Keratinocyte (primary cell): ENCODE results near the gene ENTPD6. TPM values are rescaled to one million over a fixed set of nuclear protein-coding genes. Genes with fewer than 3 reads are reported as not detected.

Experiments
- DNase-seq: peaks from one replicate; pipeline ENCODE4 v3.0.0-alpha.2; 2011; ENCODE audit warnings: low read depth, missing footprints, low spot score
- FAIRE-seq: peaks from 2 replicates; lab custom pipeline; 2011; peaks lifted over from hg19 to GRCh38; lab: Jason Lieb, UNC
- H2AFZ ChIP-seq: 2 replicates; pipeline ENCODE4 v1.6.0; 2012; ENCODE audit warnings: low read length, control low read depth, inconsistent platforms; ENCODE audit not compliant: control insufficient read depth
- H3K27ac ChIP-seq: 2 replicates; pipeline ENCODE4 v1.5.1; 2011; ENCODE audit warnings: low read length; ENCODE audit not compliant: control insufficient read depth, insufficient read depth
- H3K27me3 ChIP-seq: 3 replicates; pipeline ENCODE4 v1.6.0; 2011; ENCODE audit warnings: low read length; ENCODE audit not compliant: control insufficient read depth, insufficient read depth; ENCODE audit errors: extremely low read depth
- H3K36me3 ChIP-seq, 2 experiments: 2 replicates in 1 of 2; 3 replicates in 1 of 2; pipeline ENCODE4 v1.5.1; 2011; ENCODE audit warnings: low read length in 2 of 2, mild to moderate bottlenecking in 1 of 2; ENCODE audit not compliant: control insufficient read depth in 2 of 2, insufficient read depth in 2 of 2; ENCODE audit errors: extremely low read depth in 1 of 2
- H3K4me1 ChIP-seq: 3 replicates; pipeline ENCODE4 v1.5.1; 2011; ENCODE audit warnings: low read length; ENCODE audit not compliant: control insufficient read depth, insufficient read depth; ENCODE audit errors: extremely low read depth
- H3K4me2 ChIP-seq: 3 replicates; pipeline ENCODE4 v1.6.0; 2011; ENCODE audit warnings: low read depth, low read length; ENCODE audit not compliant: control insufficient read depth, insufficient read depth; ENCODE audit errors: extremely low read depth
- H3K4me3 ChIP-seq, 3 experiments: fragments of 200-600 bp in 1 of 3; sonication (generic) in 1 of 3; 2 replicates in 2 of 3; 3 replicates in 1 of 3; pipeline ENCODE4 v1.5.1; 2011 to 2016; ENCODE audit warnings: low read length in 3 of 3, mild to moderate bottlenecking in 3 of 3, control low read depth in 2 of 3, inconsistent platforms in 1 of 3, low read depth in 1 of 3, mixed read lengths in 1 of 3, mixed run types in 1 of 3, moderate library complexity in 1 of 3; ENCODE audit not compliant: control insufficient read depth in 2 of 3, insufficient read depth in 2 of 3; ENCODE audit errors: extremely low read depth in 1 of 3
- H3K79me2 ChIP-seq: 2 replicates; pipeline ENCODE4 v1.6.0; 2012; ENCODE audit warnings: low read length; ENCODE audit not compliant: control insufficient read depth, insufficient read depth
- H3K9ac ChIP-seq: 3 replicates; pipeline ENCODE4 v1.6.0; 2011; ENCODE audit warnings: low read length; ENCODE audit not compliant: control insufficient read depth, insufficient read depth; ENCODE audit errors: extremely low read depth
- H3K9me1 ChIP-seq: 3 replicates; pipeline ENCODE4 v1.6.0; 2011; ENCODE audit warnings: low read length; ENCODE audit not compliant: control insufficient read depth, insufficient read depth; ENCODE audit errors: extremely low read depth
- H3K9me3 ChIP-seq: 2 replicates; pipeline ENCODE4 v1.5.1; 2012; ENCODE audit warnings: low read depth, low read length; ENCODE audit not compliant: control insufficient read depth
- H4K20me1 ChIP-seq: 3 replicates; pipeline ENCODE4 v1.6.0; 2011; ENCODE audit warnings: low read length; ENCODE audit not compliant: control insufficient read depth, insufficient read depth; ENCODE audit errors: extremely low read depth
- EZH2 ChIP-seq: IDR thresholded peaks from one replicate; pipeline ENCODE4 v1.6.1; 2012; ENCODE audit warnings: inconsistent platforms, mild to moderate bottlenecking, low read length, moderate library complexity
- dilution Hi-C: fragments of 300-500 bp; cut with MboI; formaldehyde crosslinking; loops from one replicate; pipeline ENCODE4 v1.7.0; 2020; ENCODE audit warnings: low sequenced_read_pairs; ENCODE audit not compliant: extremely low pct_ligation_motif_present
- polyA plus RNA-seq, 5 experiments: library from polyadenylated mRNA; depleted of rRNA in 3 of 5; stranded (reverse) in 3 of 5; stranded (forward) in 1 of 5; unstranded in 1 of 5; fragments of >200 nt; gene quantifications; 1 replicate in 1 of 5; 2 replicates in 3 of 5; 3 replicates in 1 of 5; pipeline versions ENCODE4 v1.2.1 to v1.2.3, GENCODE V29; 2011 to 2012; ENCODE audit warnings: missing spikeins in 2 of 5, low read depth in 1 of 5, low replicate concordance in 1 of 5
- TF ChIP-seq, protein P1 (sequence below), 3 experiments: IDR thresholded peaks in 1 of 3; conservative IDR thresholded peaks in 1 of 3; optimal IDR thresholded peaks in 1 of 3; 2 replicates in 2 of 3; 3 replicates in 1 of 3; pipeline versions ENCODE3 to v1.5.1; 2011; ENCODE audit warnings: low read length in 3 of 3, mild to moderate bottlenecking in 3 of 3, moderate library complexity in 2 of 3, control low read depth in 1 of 3, inconsistent platforms in 1 of 3; ENCODE audit not compliant: insufficient read depth in 2 of 3; ENCODE audit errors: extremely low read depth in 1 of 3

ENTPD6 gene
- polyA plus RNA-seq, 1 donor (not counting 4 experiments of a cell fraction or from before 2014, with no cell fraction given): 57.8 TPM

DNA sequence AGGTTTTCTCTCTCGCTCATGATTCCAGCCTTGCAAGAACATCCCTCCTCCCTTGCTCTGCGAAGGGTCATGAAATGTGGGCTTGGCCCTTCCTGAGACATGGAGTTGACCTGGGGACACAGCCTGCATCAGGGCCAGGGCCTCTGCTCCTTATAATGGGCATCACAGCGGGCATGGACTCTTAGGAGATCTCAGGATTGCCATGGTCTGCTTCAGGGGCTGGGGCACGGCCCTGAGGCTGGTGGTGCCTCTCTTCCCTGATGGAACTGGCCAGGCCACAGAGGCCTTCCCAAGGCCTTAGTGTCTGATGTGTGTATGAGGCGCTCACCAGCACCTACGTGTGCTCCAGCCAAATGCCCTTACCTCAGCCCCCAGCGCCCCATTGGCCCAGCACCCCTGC, 23.9 kb downstream of the ENTPD6 start:
- H3K27ac ChIP-seq: no peak overlapping the region

DNA sequence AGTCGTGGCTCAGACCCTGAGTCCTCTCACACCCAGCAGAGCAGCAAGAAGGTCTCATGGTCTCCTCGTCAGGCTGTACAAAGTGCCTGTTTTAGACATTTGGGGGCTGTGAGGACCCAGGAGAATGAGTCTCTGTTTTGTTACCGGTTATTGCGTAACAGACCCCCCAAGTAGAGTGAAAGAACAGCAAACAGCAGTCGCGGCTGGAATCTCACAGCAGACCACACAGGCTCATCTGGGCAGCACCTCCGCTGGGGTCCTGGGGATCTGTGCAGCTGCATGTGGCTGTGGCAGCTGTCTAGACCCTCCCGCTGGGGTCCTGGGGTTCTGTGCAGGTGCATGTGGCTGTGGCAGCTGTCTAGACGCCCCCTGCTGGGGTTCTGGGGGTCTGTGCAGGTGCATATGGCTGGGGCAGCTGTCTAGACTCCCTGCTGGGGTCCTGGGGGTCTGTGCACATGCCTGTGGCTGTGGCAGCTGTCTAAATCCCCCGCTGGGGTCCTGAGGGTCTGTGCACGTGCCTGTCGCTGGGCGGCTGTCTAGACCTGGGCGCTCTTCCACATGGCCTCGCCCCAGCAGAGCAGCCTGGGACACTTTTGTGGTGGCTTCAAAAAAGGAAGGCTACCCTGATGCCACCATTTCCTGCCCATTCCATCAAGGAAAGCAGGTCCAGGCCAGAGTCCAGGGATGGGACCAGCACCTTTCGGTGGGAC, 24.7 kb downstream of the ENTPD6 start:
- no peaks in the 10 kb centered on the region for H3K9me1 ChIP-seq
- no peak overlapping the region for H3K4me2 ChIP-seq
- no peak overlapping the region for H3K27ac ChIP-seq
- no peak overlapping the region for H3K9ac ChIP-seq
- TF ChIP-seq EZH2: no peak
- TF ChIP-seq, protein P1, sequence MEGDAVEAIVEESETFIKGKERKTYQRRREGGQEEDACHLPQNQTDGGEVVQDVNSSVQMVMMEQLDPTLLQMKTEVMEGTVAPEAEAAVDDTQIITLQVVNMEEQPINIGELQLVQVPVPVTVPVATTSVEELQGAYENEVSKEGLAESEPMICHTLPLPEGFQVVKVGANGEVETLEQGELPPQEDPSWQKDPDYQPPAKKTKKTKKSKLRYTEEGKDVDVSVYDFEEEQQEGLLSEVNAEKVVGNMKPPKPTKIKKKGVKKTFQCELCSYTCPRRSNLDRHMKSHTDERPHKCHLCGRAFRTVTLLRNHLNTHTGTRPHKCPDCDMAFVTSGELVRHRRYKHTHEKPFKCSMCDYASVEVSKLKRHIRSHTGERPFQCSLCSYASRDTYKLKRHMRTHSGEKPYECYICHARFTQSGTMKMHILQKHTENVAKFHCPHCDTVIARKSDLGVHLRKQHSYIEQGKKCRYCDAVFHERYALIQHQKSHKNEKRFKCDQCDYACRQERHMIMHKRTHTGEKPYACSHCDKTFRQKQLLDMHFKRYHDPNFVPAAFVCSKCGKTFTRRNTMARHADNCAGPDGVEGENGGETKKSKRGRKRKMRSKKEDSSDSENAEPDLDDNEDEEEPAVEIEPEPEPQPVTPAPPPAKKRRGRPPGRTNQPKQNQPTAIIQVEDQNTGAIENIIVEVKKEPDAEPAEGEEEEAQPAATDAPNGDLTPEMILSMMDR (optimal IDR thresholded peaks at IDR 0.05 in 1 of 3, IDR thresholded peaks at IDR 0.05 in 1 of 3, conservative IDR thresholded peaks at IDR 0.05 in 1 of 3; ENCODE audit: extremely low read depth in 1 of 3, insufficient read depth in 2 of 3, low read length in 3 of 3): peak in 1 of 3 experiments; percentile 19
- peaks cover 16% of the 10 kb centered on the region for H3K4me1 ChIP-seq
- H3K9me3 ChIP-seq: no peaks in the 10 kb centered on the region
- dilution Hi-C loops: no loop called here
- no peak overlapping the region for H3K4me3 ChIP-seq
- peaks cover 29 to 39% of the 10 kb centered on the region in 2 experiments for H3K36me3 ChIP-seq
- DNase-seq (no peak), FAIRE-seq (no peak)
- no peaks in the 10 kb centered on the region for H3K79me2 ChIP-seq
- no peaks in the 10 kb centered on the region for H4K20me1 ChIP-seq
- H3K27me3 ChIP-seq: no peaks in the 10 kb centered on the region
- no peak overlapping the region for H2AFZ ChIP-seq

More for the DNA sequence above, 23.9 kb downstream of the ENTPD6 start:
- FAIRE-seq (no peak), DNase-seq (no peak)
- H3K36me3 ChIP-seq: peaks cover 24 to 37% of the 10 kb centered on the region in 2 experiments
- no peak overlapping the region for H3K4me2 ChIP-seq
- H3K27me3 ChIP-seq: no peaks in the 10 kb centered on the region
- H3K9me1 ChIP-seq: no peaks in the 10 kb centered on the region
- TF ChIP-seq, protein P1 (optimal IDR thresholded peaks at IDR 0.05 in 1 of 3, IDR thresholded peaks at IDR 0.05 in 1 of 3, conservative IDR thresholded peaks at IDR 0.05 in 1 of 3; ENCODE audit: extremely low read depth in 1 of 3, insufficient read depth in 2 of 3, low read length in 3 of 3): no peak
- TF ChIP-seq EZH2: no peak
- no peaks in the 10 kb centered on the region for H3K9me3 ChIP-seq
- H2AFZ ChIP-seq: no peak overlapping the region
- dilution Hi-C loops: no loop called here
- H3K4me1 ChIP-seq: peaks cover 16% of the 10 kb centered on the region
- no peak overlapping the region for H3K4me3 ChIP-seq
- no peak overlapping the region for H3K9ac ChIP-seq
- H4K20me1 ChIP-seq: no peaks in the 10 kb centered on the region
- H3K79me2 ChIP-seq: no peaks in the 10 kb centered on the region
